GM21360 (cell line): ENCODE measurements around the gene RALGAPA1.
"Not testable (repeated sequence)": the region's sequence is repeated elsewhere in the genome, so short reads cannot be mapped to it uniquely, and the experiment has no call there.

Experiments
- ATAC-seq: cut with Tn5 transposase; IDR thresholded peaks from one replicate; pipeline ENCODE4 v1.9.1; 2021; ENCODE audit warnings: mild to moderate bottlenecking, moderate library complexity; ENCODE audit not compliant: unreplicated experiment

RALGAPA1 gene

DNA sequence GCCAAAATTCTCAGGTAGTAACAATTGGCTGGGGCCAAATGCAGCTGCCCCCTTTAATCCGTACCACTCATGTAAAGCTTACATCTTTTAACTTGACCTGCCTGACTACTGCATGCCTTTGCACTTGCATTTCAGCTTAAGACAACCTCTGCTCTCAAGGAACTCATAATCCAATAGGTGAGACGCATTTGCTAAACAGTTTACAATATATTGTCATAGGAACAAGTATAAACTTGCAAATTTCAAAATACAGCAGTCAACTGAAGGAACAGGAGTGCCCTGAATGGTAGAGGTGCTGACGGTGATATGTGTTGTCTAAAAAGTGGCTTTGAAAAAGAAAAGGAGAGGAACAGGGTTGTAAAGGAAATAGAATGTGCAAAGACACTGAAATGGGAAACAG is 13.4 kb upstream of the RALGAPA1 start:
- no peak for ATAC-seq

GRCh38 chr14:35821564-35822411 is 12.7 kb upstream of the RALGAPA1 start:
- no peak for ATAC-seq

- ATAC-seq, result no peak
Observed at GRCh38 chr14:35819591-35820540, 10.8 kb upstream of the RALGAPA1 start.

GRCh38 chr14:35818346-35819115 is 9.4 kb upstream of the RALGAPA1 start:
- ATAC-seq, result no peak

- ATAC-seq, result peak; percentile 56
Observed at GRCh38 chr14:35814371-35815005, 5.4 kb upstream of the RALGAPA1 start.

DNA sequence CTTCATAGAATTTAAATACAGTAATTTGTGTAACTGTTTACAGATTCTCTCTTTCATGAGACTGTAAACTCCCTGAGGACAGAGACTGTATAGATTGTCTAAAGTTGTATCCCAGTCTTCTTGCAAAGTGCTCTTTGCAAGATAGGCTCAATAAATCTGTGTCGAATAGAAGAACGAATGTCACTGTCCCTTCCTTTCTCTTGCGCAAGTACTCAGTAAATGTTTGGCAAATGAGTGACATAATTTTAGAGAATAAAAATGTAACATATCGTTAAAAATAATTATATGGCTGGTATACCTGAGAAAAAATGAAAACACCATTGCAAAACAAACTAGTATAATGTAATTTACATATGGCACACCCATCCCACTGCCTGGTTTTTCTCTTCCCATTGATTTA is 1.9 kb upstream of the RALGAPA1 start:
- ATAC-seq, result no peak

- ATAC-seq, result no peak
Observed at GRCh38 chr14:35809597-35809996, 502 bp upstream of the RALGAPA1 start.

- no peak for ATAC-seq
Observed at GRCh38 chr14:35808076-35808637, 938 bp downstream of the RALGAPA1 start.

DNA sequence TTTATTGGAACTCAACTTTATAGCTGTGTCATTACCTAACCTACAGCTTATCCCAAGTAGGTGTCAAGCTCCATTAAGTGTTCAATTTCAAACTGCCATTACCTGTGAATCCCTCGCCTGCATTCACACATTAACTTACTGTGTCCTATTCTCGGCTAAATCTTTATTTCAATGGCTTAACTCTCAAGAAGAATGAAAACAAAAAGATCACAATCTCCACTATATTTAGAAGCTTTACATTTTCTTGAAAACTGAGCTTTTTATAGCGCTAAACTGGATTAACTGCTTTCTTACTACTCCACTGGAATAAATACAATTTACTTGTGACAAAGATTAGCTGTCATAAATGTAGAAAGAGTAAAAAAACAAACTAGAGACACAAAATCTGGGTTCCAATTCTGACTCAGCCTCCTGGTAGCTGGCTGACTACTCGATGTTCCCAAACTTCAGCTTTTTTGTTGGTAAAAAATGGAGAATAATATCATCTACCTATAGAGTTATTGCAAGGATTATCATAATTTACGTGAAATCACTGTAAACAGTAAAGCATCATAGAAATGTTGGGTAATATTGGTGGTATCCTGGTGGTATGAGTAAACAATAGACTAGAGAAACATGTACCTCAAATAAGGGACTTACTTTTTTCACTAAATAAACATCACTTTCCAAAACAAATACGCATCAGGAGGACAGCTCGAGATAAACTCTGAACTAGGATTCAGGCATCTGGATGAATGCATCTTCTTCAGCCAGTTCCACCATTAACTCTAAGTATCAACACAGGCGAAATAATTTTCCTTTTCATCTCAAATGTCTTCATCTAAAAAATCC is 1.7 kb downstream of the RALGAPA1 start:
- ATAC-seq, result no peak

DNA sequence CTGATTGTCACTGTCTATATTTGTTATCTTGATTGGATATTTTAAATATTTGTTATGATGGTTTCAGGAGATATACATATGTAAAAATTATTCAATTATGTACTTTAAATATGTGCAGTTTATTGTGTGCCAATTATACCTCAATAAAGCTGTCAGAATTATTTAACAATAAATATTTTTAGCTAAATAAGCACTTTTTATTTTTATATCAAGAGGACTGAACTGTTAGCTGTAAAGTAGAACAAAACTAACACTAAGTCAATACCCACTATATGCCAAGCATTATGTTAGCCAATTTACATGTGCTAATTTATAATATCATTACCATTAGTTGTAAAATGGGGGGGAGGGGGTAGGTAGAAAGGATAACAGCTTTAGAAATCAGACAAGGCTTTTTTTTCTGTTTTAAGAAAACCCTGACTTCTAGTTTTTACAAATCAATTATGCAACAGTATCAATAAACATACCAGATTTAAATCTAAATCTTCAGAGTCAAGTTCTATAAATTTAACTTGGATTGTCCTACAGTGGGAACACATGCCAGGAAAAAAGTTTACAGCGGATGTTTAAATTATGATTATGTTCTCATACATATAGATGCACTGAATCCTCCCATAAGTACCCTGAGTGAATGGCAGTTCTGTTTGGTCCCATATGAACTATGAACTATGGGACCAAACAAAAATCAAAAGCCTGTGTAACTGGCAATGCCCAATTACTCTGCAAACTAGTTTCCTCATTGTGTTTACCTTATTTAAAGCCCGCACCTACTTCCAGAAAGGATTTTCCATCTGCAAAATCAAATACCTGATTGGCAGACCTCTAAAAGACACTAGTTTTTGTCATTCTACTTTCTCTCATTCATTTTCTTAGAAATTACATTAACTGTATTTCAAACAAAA is 2.8 kb downstream of the RALGAPA1 start:
- ATAC-seq, result no peak

- no peak for ATAC-seq
Observed at GRCh38 chr14:35797796-35798195, 11.3 kb downstream of the RALGAPA1 start.

DNA sequence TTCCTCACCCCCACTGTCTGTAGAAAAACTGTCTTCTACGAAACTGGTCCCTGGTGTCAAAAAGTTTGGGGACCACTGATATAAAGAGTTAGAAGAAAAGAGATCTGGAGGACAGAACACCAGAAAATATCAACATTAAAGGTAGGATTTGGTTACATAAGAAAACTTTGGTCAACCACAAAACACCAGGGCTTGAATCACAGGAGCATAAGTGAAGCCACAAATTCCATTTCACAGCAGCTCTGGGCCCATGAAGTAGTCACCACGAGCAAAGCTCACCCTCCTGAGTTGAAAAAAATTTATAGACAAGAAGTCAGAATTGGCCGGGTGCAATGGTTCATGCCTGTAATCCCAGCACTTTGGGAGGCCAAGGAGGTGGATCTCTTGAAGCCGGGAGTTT is 19.4 kb downstream of the RALGAPA1 start:
- no peak for ATAC-seq

GRCh38 chr14:35786856-35787255 is 22.2 kb downstream of the RALGAPA1 start:
- no peak for ATAC-seq

DNA sequence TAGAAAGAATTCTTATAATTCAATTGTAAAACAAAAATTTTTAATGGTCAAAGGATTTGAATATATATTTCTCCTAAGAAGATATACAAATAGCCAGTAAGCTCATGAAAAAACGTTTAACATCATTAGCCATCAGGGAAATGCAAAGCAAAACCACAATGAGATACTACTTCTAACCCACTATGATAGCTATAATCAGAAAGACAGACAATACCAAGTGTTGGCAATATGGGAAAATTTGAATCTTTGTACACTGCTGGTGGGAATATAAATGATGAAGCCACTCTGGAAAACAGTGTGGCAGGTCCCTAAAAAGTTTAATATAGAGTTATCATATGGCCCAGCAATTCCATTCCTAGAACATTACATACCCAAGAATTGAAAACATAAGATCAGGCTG is 25.4 kb downstream of the RALGAPA1 start:
- no peak for ATAC-seq

- no peak for ATAC-seq
Observed at GRCh38 chr14:35779368-35779767, 29.7 kb downstream of the RALGAPA1 start.

DNA sequence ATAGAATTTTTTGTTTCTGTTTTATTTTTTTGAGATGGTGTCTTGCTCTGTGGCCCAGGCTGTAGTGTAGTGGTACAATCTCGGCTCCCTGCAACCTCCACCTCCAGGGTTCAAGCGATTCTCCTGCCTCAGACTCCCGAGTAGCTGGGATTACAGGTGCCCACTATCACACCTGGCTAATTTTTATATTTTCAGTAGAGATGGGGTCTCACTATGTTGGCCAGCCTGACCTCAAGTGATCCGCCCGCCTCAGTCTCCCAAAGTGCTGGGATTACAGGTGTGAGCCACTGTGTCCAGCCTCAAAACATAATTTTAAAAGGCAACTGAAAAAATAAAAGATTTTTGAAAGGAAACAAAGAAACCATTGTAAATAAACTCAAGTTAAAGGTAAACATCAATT is 31.5 kb downstream of the RALGAPA1 start:
- not testable (repeated sequence) for ATAC-seq

DNA sequence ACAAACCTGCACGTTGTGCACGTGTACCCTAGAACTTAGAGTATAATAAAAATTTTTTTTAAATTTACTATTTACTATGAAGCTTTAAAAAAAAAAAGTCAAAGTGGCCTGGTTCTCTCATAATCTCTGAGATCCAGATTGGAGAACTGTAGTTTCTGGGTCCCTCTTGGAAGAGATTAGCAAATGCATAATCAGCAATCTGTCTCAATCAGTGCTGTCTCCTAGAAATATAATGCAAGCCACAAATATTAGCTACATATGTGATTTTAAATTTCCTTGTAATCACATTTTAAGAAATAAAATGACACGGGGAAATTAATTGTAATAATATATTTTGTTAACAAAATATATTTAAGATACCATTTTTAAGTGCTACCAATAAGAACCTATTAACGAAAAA is 32.3 kb downstream of the RALGAPA1 start:
- ATAC-seq, result no peak

- not testable (repeated sequence) for ATAC-seq
Observed at GRCh38 chr14:35776085-35776484, 33.0 kb downstream of the RALGAPA1 start.
